HG03565 (cell line): ENCODE results near the gene LCE1F.

Experiments
- ATAC-seq: cut with Tn5 transposase; IDR thresholded peaks from one replicate; pipeline ENCODE4 v1.9.1; 2021; ENCODE audit warnings: mild to moderate bottlenecking, moderate library complexity; ENCODE audit not compliant: unreplicated experiment

LCE1F gene

DNA sequence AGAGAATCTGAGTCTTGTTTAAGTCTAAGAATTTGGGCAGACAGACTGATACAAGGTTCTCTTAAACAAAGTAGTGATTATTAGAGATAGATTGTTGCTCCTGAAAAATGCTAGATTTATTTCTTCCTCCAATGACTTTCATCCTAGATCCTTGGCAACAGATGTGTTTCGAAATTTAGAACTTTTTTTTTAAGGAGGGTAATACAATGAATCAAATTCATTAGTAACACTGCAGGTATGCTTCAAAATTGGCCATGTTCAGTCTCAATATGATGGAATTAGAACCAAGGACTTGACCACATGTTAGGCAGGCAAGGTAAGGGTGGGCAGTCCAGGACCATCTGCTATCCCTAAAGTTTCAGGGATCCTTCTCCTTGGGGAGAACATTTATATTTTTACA, 4.5 kb upstream of the LCE1F start:
- ATAC-seq = no peak

DNA sequence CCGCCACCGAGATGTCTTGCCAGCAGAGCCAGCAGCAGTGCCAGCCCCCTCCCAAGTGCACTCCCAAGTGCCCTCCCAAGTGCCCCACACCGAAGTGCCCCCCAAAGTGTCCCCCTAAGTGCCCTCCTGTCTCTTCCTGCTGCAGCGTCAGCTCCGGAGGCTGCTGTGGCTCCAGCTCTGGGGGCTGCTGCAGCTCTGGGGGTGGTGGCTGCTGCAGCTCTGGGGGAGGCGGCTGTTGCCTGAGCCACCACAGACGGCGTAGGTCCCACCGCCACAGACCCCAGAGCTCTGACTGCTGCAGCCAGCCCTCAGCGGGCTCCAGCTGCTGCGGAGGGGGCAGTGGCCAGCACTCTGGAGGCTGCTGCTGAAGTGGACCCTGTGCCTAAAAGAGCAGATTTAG, 1.4 kb downstream of the LCE1F start:
- ATAC-seq = no peak

DNA sequence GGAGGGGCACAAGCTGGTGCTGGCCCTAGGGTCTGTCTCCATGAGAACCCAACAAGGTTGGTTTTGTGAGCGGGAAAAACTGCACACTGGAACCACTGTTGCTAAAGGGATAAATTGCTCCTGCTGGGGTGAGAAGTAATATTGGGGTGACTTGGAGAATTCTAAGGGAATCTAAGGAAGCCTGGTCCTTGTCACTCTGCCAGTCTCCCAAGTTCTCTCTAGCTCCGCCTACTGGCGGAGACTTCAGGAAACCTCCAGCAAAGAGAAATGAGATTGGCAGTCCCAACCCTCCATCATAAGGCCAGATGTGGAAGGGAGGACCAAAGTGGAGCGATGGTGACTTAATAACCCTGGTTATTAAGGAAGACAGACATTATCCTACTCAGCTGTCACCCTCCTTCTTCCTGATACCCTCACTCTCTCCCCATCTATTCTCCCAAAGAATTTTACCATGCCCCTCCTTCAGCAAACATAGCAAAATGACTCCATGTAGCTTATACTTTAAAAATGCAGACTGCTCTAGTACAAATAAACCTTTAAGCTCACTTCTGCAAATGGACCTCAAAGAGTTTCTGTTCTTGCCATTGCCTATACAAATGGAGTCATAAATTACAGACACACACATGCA, 2.7 kb downstream of the LCE1F start:
- ATAC-seq = no peak

DNA sequence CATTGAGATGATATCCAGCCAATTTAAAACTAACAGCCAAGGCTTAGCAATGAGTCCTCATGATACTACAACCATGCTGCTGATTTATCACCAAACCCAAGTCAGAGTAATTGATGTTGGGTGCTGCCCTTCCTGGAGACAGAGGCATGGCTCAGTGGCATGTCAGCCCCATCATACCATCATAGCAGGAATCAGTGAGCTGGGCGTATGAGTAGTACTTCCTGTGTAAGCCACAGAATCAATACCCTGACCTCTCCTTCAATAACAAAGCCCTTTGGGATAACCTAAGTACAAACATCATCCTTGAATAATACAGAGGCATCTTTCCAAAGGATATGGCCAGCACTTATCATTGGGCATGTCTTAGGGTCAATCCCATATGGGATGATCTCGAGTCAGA, 8.2 kb downstream of the LCE1F start:
- no peak for ATAC-seq

DNA sequence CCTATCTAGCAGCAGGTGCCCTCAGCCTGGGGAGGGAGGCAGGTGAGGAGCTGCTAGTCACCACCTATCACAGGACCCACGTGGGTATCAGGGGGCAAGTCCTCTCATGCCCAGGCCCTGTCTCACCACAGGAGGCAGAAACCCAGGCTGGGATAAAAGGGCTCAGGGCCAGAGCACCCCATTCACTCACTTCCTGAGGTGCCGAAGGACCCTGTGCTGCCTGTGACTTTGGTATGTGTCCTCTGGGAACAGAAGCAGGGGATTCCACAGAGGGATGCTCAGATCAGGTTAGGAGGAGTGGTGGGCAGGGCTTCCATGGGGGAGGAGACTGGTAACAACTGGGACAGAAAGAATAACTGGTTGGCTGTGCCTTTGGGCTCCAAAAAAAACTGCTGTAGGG, 11.1 kb downstream of the LCE1F start, which contains the start of gene LCE1E:
Gene LCE1E, plus strand, starts transcription at position 181 of the 400 bp plus-strand sequence. CDS start 1,043 bp downstream, outside the sequence.
- no peak for ATAC-seq

DNA sequence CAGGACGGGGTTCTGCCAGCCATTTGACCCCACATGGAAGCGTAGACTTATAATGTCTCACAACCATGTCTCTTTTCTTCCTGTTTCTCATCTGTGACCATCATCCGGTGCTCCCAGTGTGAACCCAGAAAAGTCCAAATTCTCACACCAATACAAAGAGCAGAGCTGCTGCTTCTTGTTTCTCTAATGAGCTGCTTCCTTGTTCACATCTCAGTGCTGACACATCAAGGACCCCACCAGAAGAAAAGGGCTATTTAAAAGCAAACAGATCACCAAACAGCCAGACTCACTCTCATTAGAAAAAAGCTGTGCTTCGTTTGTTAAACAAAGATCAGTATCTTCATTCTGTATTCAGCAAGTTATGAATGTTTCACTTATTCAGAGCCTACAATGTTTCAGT, 20.7 kb downstream of the LCE1F start:
- no peak for ATAC-seq

DNA sequence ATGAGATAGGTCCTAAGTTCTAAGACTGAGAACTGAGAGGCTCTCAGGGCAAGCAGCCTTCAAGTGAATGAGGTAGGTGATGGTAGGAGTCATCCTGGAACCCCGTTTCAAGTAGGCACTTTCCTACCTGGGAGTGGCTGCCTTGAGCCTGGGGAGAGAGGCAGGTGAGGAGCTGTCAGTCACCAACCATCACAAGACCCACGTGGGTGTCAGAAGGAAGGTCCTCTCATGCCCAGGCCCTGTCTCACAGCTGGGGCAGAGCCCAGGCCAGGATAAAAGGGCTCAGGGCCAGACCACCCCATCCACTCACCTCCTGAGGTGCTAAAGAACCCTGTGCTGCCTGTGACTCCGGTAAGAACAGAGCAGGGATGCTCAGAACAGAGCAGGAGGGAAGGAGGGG, 21.5 kb downstream of the LCE1F start, which contains the start of gene LCE1D:
Gene LCE1D, plus strand, starts transcription at position 301 of the 400 bp plus-strand sequence. CDS start 1,074 bp downstream, outside the sequence.
- ATAC-seq = no peak

DNA sequence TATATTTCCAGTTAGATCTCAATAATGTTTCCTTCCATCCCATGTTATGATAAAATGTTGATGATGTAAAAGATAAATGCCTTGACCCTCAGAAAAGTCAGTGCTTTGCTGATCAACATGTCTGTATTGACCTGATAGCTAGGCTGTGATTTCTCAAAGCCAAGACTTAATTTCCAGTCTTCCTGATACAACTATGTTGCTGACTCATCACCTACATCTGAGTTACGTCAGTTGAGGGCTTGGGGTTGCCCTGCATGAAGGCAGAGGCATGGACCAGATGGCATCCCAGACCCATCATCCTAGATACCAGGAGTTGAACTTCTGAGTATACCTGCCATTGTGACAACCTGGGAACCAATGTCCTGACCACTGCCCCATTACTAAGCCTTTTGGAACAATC, 26.4 kb downstream of the LCE1F start:
- ATAC-seq = no peak

DNA sequence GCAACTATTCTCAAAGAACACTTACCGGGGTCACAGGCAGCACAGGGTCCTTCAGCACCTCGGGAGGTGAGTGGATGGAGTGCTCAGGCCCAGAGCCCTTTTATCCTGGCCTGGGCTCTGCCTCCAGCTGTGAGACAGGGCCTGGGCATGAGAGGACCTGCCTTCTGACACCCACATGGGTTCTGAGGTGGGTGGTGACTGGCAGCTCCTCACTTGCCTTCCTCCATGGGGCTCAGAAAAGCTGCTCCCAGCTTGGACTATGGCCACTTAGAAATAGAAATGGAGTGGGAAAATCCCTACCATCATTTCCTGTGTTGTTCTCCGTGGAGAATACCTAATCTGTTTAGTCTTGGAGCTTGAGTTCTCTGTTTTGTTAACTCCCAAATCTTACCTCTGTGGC, 31.6 kb downstream of the LCE1F start, which contains the start of gene LCE1C:
Gene LCE1C, minus strand, starts transcription at position 76 of the 400 bp plus-strand sequence. CDS start 1,173 bp downstream, outside the sequence.
- no peak for ATAC-seq

DNA sequence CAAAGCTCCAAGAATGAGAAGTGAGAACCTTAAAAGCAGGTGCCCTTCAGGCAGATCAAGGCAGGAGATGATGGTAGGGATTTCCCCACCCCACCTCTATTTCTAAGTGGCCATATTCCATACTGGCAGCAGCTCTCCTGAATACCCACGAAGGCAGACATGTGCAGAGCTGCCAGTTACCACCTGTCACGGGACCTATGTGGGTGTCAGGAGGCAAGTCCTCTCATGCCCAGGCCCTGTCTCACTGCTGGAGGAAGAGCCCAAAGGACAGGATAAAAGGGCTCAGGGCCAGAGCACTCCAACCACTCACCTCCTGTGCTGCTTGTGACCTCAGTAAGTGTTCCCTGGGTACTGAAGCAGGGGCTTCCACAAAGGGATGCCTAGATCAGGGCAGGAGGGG, 36.1 kb downstream of the LCE1F start:
- no peak for ATAC-seq

DNA sequence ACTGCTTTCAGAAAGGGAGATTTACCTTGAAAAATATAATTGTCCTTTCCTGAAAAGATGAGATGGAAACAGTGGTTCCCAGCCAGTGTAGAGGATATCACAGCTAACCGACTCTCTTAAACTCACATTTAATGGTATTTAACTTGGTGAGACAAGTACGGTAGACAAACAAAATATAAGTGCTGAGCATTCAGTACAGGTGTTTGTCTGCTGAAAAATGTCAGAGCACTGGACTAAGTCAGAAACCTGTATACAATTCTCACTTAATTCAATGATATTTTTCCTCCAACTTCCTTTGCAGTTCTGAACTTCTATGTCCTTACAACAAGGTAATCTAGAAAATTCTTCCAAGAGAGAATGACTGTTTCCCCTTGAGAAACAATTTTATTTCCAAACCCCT, 36.7 kb downstream of the LCE1F start, which contains the start of gene LCE1B:
Gene LCE1B, plus strand, starts transcription at position 301 of the 400 bp plus-strand sequence. CDS start 476 bp downstream, outside the sequence.
- no peak for ATAC-seq

DNA sequence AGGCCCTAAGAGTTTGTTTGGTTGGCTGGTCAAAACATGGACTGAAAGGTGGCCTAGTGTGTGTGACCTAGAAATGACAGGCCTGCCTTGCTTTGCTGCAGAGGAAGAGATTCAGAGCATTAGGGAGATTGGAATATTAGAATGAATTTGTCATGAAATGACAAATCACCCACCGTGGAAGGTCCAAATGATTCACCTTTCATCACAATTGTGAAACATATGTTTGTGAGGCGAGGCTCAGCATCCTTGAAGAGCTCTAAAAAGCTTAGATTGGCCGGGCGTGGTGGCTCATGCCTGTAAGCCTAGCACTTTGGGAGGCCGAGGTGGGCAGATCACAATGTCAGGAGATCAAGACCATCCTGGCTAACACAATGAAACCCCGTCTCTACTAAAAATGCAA, 42.4 kb downstream of the LCE1F start:
- no peak for ATAC-seq

DNA sequence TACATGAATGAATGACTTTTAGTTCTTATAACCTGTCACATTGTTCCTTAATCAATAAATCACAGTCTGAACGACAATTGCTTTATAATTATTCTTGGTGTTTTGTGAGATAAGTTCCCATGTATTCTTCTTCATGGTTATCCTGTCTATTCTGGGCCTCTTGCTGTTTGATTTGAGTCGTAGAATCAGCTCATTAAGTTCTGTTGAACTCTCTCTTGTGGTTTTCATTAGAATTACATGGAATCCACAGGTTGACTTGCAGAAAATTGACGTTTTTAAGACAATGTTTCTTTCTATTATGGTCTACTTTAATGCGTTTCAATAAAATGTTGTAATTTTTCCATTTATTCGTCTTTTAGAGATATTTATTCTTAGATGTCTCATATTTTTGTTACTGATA, 48.4 kb downstream of the LCE1F start:
- ATAC-seq = no peak

DNA sequence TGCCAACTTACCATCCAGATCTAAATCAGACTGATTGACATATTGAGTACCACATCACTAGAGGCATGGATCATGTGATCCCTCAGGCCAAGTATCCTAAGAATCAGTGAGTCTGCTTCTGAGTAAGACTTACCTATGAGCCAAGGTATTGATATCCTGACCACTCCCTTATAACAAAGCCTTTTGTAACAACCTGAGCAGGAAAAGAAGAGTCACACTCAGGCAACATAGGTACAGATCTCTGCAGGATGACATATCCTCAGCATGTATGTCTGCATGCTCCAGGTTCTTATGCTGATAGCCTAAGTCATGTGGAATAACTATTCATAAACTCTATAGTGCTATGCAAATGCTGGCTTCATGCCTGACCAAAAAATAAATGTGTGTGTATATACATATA, 50.0 kb downstream of the LCE1F start:
- ATAC-seq = no peak
